NCI-H2196 treated with DMSO at 0.1 percent for 48 hours (cell line): ENCODE measurements around the gene PNLIPRP2.

Experiments used
- DNase-seq: peaks from one replicate; lab custom pipeline; 2025; ENCODE audit not compliant: unreplicated experiment; lab: John Stamatoyannopoulos, UW

PNLIPRP2 gene

DNA sequence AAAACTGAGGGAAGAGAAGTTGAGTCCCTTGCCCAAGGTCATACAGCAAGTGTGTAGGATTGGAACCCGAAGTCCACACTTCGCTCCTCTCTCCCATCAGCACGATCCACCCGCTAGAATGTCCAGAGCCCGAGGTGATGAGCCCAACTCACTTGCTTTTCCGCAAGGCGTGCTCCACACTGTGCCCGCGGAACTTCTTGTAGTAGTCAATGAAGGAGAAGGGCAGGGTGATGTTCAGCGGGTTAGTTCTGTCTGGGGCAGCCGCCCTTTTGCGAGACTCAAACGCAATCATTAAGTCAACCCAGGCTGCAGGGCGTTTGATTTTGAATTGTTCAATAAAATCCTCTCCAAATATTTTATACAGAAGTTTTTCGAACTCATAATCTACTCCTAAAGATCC lies 58.6 kb downstream of the PNLIPRP2 start:
- DNase-seq = no peak

DNA sequence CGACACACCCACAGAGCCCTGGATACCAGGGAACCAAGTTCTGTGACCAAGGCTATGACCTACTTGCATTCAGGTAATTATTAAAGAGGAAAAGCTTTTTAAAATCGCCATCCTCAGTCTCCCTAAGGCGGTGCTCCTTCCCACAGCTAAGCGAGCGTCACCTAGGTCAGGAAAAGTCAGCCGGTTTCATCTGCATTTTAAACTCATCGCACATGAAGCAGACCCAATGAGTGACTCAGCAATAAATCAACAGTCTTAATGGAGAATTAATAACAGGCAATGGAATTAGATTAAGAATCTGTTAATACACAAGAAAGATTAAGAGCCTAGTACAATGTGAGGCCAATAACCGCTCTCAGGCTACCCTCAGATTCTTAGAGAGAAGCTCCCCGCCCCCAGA lies 62.4 kb downstream of the PNLIPRP2 start:
- no peak for DNase-seq

DNA sequence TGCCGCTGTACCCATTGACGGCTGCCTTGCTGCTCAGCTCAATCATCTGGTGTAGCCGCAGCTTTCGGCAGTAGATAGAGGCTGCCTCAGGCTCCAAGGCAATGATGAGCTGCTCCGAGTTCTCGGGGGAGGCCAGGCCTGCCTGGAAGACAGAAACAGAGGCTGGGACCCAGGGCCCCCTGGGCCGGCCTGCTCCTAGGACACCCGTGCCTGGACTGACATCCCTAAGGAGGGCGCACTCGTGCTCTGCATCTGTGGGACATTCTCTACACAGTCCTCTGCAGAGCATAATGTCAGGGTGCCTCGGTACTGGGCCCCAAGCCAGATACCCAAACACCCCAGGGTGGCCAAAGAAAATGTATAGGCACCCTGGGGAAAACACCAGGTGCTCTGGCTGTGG lies 63.1 kb downstream of the PNLIPRP2 start:
- no peak for DNase-seq

DNA sequence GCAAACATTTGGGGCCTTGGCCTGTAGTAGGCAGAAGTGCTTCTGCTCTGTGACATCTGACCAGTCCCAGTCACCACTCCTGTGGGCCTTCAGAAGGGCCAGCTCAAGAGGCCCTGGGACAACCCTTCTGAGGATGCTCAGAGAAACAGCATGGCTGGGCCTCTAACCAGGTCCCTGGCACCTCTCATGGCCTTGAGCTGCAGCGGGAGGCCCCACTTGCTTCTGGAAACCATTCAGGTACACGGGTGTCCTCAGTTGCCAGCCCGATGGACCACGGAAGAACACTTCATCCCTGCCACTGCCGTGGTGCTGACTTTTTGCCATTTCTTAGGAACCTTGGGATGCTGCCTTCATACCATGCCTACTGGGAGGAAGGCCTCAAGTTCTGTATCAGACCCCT lies 64.0 kb downstream of the PNLIPRP2 start:
- no peak for DNase-seq

DNA sequence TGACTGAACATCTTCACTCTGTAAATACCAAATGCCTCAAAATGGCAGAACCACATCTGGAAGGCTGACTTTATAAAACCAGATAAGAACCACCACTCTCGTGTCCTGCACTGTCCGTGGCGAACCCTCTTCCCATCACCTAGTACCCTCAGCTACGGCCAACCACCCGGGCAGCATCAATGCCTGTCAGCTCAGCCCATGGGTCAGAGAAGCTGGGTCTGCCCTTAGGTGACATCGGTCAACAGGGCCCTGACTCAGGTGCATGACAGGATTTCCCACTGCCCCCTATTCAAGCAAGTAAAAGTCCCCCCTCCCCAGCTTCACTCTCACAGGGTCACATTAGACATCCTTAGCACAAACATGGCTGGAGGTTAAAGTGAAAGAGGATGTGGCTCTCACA lies 65.1 kb downstream of the PNLIPRP2 start:
- no peak for DNase-seq

DNA sequence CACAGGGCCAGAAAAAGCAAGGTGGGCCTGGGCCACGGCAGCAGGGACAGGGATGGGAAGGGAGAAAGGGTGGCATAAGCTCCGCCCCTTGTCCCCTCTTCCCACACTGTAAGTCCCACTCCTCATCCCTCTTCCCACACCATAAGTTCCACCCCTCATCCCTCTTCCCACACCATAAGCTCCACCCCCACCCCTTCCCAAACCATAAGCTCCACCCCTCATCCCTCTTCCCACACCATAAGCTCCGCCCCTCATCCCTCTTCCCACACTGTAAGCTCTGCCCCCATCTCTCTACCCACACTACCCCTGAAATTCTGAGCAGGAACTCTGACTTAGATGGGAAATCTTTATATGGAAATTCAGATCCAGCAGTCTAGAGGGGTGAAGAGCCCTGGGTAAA lies 65.9 kb downstream of the PNLIPRP2 start:
- DNase-seq = no peak

DNA sequence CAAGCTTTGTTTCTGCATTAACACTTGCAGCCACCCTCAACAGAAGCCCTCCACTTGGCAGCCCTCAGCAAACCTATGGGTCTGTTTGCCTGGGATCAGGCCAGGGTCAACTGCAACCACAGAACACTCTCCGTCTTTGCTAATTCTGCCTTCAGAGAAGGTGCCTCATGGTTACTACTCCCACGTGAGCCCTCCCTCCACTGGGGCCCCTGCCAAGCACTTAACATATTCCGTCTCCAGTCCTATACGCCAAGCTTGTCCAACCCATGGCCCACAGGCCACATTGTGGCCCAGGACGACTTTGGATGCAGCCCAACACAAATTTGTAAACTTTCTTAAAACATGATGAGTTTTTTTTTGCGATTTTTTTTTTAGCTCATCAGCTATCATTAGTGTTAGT lies 66.9 kb downstream of the PNLIPRP2 start:
- DNase-seq = no peak

DNA sequence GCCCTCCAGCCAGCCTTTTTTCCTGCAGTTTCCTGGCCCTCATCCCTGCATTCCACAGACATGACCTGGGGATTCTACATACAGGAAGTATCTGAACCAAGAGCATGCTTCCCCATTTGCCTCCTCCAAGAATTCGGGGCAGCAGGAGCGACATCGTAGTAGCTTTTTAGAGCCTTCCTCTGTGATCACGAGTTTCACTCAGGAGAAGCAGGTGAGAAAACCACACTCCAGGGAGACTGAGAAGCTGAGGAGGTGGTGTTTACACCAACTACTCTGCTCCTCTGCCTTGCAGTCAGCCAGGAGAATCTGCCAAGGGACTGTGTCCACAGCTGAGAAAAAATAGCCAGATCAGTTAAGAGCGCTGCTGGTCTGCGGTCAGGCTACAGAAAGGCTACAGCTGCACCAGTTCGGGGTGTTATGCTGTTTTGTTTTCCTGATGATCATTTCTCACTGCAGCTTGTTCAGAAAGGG lies 67.5 kb downstream of the PNLIPRP2 start:
- no peak for DNase-seq

DNA sequence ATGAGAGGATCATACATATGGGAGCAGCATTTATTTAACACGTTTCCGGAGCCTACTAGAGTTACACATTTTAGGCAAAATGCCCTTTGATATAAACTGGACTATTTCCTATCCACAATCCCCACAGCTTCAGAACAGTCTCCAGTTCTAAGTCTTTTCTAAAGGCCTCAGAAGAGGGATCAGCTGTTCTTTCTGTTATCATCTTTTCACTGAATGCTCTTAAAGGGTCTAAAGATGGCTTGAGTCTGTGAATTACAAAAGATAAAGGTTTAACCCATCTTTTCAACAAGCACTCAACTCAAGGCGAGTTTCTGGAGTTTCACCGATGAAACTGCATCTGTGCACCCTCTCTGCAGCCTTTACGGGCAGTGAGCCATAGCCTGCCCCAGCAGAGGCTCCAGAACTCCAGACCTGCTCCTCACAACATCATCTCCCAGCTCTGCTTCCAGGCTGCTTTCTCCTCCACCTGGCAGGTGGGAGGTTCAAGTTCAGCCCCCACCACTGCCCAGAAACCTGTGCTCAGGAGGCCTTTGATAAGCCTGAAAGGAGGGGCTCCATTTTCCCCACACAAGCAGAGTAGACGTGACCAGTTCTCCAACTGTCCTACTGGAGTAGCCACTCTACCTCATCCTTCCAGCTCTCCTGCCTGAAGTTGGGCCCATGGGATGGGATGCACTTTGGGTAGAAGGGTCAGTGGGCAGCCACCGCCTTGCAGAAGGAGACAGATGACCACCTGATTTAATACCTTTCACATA lies 68.2 kb downstream of the PNLIPRP2 start:
- no peak for DNase-seq

DNA sequence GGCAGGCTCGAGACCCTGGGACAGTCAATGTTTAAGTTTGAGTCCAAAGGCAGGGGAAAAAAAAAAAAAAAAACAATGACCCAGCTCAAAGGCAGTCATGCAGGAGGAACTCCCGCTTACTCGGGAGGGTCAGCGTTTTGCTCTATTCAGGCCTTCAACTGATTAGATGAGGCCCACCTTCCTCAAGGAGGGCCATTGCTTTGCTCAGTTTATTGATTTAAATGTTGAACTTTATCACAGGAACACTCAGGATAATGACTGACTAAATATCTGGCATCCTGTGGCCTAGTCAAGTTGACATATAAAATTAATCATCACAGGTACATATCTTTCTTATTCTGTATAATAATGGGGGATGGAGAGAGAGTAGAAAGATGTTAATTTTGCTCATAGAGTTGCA lies 69.0 kb downstream of the PNLIPRP2 start:
- DNase-seq = no peak

DNA sequence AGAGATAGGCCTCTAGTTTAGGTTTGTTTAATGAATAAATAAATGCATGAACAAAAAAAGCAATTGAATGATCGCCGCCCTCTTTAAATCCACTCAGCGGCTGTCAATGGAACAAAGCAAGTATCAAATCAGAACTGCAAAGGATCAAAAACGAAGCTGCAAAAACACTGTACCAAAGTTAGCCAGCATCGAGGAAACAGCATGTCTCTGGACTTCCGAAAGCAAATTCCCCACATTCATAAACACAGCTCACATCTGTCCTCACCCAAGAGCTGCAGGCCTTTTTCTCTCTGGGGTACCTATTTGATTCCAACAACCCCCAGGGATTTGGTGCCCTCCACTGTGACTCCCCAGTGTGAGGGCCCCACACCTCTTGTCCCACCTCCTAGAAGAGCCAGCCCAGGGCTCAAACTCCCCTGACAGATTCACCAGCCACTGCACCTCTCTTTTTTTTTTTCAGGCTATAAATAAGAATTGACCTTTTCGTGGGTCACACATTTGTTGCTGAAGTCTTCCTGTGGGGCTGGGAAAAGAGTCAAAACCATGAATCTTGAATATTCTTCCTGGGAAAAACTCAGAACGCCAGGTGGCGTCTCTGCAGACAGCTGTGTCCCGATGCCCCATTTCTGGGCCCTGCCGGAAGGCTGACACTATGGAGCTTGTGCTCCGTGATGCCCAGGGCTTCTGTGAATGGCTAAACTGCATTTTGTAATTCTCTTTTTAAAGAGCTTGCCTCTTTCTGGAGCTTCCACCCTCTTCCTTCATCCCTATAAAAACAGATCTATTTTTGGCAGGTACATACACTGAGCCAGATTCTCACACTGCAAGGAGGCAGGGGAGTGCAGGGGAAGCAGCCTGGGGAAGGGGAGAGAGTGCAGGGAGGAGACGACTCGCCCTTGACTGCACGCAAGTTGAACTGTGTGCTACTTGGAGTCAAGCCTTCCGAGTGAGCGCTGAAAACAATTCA lies 69.9 kb downstream of the PNLIPRP2 start:
- DNase-seq = no peak

DNA sequence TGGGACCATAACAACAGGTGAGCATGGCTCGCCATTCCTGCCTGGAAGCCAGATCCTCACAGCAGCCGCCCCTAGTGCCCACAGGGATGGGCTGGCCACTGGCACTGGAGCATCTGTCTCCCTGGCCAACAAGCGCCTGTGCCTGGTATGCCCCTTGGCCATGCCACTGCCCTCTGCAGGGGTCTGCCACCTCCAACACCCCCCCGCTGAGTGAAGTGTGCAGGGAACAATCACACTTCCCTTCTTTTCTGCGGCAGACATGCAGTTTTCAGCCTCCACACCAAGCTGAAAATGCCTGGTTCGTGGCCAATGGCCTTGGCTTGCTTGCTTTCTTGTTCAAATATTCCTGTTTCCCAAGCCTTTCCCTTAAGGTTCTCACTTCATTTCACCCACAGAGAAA lies 70.9 kb downstream of the PNLIPRP2 start:
- no peak for DNase-seq

DNA sequence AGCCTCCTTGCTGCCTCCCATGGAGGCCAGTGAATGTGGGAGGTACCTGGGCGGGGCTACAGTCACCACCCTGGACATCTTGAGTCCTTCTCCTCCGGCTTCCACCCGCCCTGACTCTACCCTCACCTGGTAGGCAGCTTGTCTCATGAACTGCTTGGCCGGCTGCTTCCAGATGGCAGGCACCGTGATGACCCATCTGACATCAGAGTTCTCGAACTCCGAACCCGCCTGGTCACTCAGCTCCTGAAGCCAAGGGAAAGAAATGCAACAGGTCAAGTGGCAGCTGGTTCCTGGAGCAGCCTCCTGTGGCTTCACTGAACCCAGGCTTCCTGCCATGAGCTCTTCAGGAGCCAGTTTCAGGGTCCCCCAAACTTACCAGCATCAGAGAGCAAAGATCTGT lies 71.5 kb downstream of the PNLIPRP2 start:
- no peak for DNase-seq

DNA sequence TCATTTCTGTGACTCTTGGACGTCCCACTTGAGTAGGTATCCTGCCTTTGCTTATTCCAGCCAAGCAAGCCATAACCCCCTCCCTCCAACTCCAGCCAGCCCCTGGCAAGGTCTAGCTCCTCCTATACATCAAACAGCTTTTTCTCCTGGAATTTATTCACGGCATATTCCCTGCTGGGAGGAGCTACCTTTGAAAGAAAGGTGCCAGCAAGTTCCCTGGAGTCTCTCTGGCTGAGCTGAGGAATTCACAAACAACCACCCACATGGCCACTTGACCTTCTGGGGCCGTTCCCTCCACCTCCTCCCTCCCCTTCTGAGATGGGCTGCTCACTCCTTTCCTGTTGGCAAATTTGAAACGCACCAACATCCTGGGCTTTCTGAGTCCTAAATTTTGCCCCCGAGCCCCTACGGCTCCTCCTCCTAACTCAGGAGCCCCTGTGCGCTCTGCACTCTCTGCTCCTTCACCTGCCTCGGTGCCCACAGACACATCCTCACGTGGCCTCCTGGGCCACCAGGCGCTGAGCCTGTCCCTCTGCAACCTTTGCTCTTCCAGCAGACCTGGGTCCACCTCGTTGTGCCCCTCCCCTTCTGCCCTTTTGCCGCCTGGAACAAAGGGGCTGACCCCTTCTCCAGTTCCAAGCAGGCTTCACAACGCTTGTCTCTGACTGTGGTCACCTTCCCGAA lies 73.6 kb downstream of the PNLIPRP2 start:
- DNase-seq = no peak
